SK-N-SH treated with all-trans-retinoic acid at 6 μM for 48 hours (cell line): ENCODE measurements around the gene CEP128.
"Not testable (repeated sequence)": the region's sequence is repeated elsewhere in the genome, so short reads cannot be mapped to it uniquely, and the experiment has no call there.

Experiments
- ATAC-seq: fragments of 200-7000 bp; cut with Tn5 transposase; 3 replicates; pipeline ENCODE4 v1.9.1; 2020; ENCODE audit warnings: mild to moderate bottlenecking, moderate library complexity
- ARNTL ChIP-seq: fragments of 450-650 bp; formaldehyde crosslinking; IDR thresholded peaks from 2 replicates; pipeline ENCODE4 v1.5.0; 2020; ENCODE audit warnings: low read depth, mild to moderate bottlenecking, moderate library complexity, borderline replicate concordance
- CSDC2 ChIP-seq: fragments of 250-450 bp; sonication (Bioruptor Pico); IDR thresholded peaks from 2 replicates; pipeline ENCODE4 v1.5.0; 2020; ENCODE audit warnings: mild to moderate bottlenecking, moderate library complexity
- ISL1 ChIP-seq: fragments of 250-450 bp; sonication (Bioruptor Pico); IDR thresholded peaks from 2 replicates; pipeline ENCODE4 v2.1.2; 2022; ENCODE audit warnings: mild to moderate bottlenecking, moderate library complexity
- PPARA ChIP-seq: fragments of 250-450 bp; sonication (Bioruptor Pico); IDR thresholded peaks from 2 replicates; pipeline ENCODE4 v1.5.0; 2020; ENCODE audit warnings: mild to moderate bottlenecking, borderline replicate concordance
- RARB ChIP-seq: fragments of 250-450 bp; sonication (Bioruptor Pico); IDR thresholded peaks from 2 replicates; pipeline ENCODE4 v1.8.0; 2021; ENCODE audit warnings: mild to moderate bottlenecking, moderate library complexity
- TCF4 ChIP-seq: fragments of 250-450 bp; sonication (Bioruptor Pico); IDR thresholded peaks from 2 replicates; pipeline ENCODE4 v1.8.0; 2021; ENCODE audit warnings: mild to moderate bottlenecking, moderate library complexity, borderline replicate concordance
- TOX ChIP-seq: fragments of 250-450 bp; sonication (Bioruptor Pico); IDR thresholded peaks from 2 replicates; pipeline ENCODE4 v1.8.0; 2021; ENCODE audit warnings: mild to moderate bottlenecking, moderate library complexity, borderline replicate concordance
- ZC3H10 ChIP-seq: fragments of 250-450 bp; sonication (Bioruptor Pico); IDR thresholded peaks from 2 replicates; pipeline ENCODE4 v1.5.1; 2021; ENCODE audit warnings: mild to moderate bottlenecking, moderate library complexity
- ZFP3 ChIP-seq: fragments of 250-450 bp; sonication (Bioruptor Pico); IDR thresholded peaks from 2 replicates; pipeline ENCODE4 v1.5.0; 2020; ENCODE audit warnings: mild to moderate bottlenecking, moderate library complexity
- ZFP30 ChIP-seq: fragments of 450-650 bp; formaldehyde crosslinking; IDR thresholded peaks from 2 replicates; pipeline ENCODE4 v1.5.0; 2022; ENCODE audit warnings: mild to moderate bottlenecking, moderate library complexity
- ZNF70 ChIP-seq: fragments of 450-650 bp; formaldehyde crosslinking; IDR thresholded peaks from 2 replicates; pipeline ENCODE4 v1.5.0; 2020; ENCODE audit warnings: mild to moderate bottlenecking, moderate library complexity
- ZNF8 ChIP-seq: fragments of 450-650 bp; formaldehyde crosslinking; IDR thresholded peaks from 2 replicates; pipeline ENCODE4 v1.5.0; 2020; ENCODE audit warnings: mild to moderate bottlenecking, moderate library complexity
- TF ChIP-seq, protein P1 (sequence below): fragments of 250-450 bp; sonication (Bioruptor Pico); IDR thresholded peaks from 2 replicates; pipeline ENCODE4 v1.5.0; 2020; ENCODE audit warnings: mild to moderate bottlenecking, moderate library complexity
- TF ChIP-seq, protein P2 (sequence below): fragments of 250-450 bp; sonication (Bioruptor Pico); IDR thresholded peaks from 2 replicates; pipeline ENCODE4 v1.5.1; 2020; ENCODE audit warnings: low read depth, mild to moderate bottlenecking, moderate library complexity
- TF ChIP-seq, protein P3 (sequence below): fragments of 250-450 bp; sonication (Bioruptor Pico); IDR thresholded peaks from 2 replicates; pipeline ENCODE4 v1.5.1; 2021; ENCODE audit warnings: mild to moderate bottlenecking, moderate library complexity
- TF ChIP-seq, protein P4 (sequence below): fragments of 250-450 bp; sonication (Bioruptor Pico); IDR thresholded peaks from 2 replicates; pipeline ENCODE4 v1.8.0; 2021; ENCODE audit warnings: low read depth, mild to moderate bottlenecking, moderate library complexity, borderline replicate concordance

Gene CEP128

DNA sequence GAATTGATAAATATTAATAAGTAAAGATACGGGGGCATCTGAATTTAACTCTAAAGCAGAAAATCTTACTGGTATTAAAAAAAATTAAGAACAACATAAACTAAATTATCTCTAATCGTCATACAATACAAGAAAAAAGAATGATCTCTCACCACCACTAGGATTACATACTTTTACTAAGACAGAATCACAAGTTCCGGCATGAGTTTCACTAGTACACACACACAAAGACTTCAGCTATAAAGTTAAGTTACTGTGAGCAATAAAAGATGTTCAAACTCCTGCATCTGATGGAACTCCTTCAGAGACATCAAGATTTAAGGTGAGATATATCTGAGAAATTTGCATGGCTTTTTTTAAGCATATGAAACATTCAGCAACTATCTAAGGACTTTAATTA lies 21.9 kb downstream of the CEP128 start:
- TF ChIP-seq ZC3H10 (CRISPR knock-in tag) = no peak
- TF ChIP-seq, protein P1, sequence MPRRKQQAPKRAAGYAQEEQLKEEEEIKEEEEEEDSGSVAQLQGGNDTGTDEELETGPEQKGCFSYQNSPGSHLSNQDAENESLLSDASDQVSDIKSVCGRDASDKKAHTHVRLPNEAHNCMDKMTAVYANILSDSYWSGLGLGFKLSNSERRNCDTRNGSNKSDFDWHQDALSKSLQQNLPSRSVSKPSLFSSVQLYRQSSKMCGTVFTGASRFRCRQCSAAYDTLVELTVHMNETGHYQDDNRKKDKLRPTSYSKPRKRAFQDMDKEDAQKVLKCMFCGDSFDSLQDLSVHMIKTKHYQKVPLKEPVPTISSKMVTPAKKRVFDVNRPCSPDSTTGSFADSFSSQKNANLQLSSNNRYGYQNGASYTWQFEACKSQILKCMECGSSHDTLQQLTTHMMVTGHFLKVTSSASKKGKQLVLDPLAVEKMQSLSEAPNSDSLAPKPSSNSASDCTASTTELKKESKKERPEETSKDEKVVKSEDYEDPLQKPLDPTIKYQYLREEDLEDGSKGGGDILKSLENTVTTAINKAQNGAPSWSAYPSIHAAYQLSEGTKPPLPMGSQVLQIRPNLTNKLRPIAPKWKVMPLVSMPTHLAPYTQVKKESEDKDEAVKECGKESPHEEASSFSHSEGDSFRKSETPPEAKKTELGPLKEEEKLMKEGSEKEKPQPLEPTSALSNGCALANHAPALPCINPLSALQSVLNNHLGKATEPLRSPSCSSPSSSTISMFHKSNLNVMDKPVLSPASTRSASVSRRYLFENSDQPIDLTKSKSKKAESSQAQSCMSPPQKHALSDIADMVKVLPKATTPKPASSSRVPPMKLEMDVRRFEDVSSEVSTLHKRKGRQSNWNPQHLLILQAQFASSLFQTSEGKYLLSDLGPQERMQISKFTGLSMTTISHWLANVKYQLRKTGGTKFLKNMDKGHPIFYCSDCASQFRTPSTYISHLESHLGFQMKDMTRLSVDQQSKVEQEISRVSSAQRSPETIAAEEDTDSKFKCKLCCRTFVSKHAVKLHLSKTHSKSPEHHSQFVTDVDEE (CRISPR knock-in tag) = no peak
- no peak for TF ChIP-seq TCF4 (CRISPR knock-in tag)
- no peak for TF ChIP-seq PPARA (CRISPR knock-in tag)
- TF ChIP-seq ZNF70 = no peak
- TF ChIP-seq, protein P2, sequence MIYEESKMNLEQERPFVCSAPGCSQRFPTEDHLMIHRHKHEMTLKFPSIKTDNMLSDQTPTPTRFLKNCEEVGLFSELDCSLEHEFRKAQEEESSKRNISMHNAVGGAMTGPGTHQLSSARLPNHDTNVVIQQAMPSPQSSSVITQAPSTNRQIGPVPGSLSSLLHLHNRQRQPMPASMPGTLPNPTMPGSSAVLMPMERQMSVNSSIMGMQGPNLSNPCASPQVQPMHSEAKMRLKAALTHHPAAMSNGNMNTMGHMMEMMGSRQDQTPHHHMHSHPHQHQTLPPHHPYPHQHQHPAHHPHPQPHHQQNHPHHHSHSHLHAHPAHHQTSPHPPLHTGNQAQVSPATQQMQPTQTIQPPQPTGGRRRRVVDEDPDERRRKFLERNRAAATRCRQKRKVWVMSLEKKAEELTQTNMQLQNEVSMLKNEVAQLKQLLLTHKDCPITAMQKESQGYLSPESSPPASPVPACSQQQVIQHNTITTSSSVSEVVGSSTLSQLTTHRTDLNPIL (CRISPR knock-in tag) = no peak
- TF ChIP-seq ZFP3 (CRISPR knock-in tag) = no peak
- TF ChIP-seq ARNTL (CRISPR knock-in tag) = no peak
- TF ChIP-seq, protein P3, sequence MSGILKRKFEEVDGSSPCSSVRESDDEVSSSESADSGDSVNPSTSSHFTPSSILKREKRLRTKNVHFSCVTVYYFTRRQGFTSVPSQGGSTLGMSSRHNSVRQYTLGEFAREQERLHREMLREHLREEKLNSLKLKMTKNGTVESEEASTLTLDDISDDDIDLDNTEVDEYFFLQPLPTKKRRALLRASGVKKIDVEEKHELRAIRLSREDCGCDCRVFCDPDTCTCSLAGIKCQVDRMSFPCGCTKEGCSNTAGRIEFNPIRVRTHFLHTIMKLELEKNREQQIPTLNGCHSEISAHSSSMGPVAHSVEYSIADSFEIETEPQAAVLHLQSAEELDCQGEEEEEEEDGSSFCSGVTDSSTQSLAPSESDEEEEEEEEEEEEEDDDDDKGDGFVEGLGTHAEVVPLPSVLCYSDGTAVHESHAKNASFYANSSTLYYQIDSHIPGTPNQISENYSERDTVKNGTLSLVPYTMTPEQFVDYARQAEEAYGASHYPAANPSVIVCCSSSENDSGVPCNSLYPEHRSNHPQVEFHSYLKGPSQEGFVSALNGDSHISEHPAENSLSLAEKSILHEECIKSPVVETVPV (CRISPR knock-in tag) = no peak
- TF ChIP-seq, protein P4, sequence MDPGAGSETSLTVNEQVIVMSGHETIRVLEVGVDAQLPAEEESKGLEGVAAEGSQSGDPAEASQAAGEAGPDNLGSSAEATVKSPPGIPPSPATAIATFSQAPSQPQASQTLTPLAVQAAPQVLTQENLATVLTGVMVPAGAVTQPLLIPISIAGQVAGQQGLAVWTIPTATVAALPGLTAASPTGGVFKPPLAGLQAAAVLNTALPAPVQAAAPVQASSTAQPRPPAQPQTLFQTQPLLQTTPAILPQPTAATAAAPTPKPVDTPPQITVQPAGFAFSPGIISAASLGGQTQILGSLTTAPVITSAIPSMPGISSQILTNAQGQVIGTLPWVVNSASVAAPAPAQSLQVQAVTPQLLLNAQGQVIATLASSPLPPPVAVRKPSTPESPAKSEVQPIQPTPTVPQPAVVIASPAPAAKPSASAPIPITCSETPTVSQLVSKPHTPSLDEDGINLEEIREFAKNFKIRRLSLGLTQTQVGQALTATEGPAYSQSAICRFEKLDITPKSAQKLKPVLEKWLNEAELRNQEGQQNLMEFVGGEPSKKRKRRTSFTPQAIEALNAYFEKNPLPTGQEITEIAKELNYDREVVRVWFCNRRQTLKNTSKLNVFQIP = no peak
- no peak for TF ChIP-seq ZFP30 (CRISPR knock-in tag)
- ATAC-seq = no peak

DNA sequence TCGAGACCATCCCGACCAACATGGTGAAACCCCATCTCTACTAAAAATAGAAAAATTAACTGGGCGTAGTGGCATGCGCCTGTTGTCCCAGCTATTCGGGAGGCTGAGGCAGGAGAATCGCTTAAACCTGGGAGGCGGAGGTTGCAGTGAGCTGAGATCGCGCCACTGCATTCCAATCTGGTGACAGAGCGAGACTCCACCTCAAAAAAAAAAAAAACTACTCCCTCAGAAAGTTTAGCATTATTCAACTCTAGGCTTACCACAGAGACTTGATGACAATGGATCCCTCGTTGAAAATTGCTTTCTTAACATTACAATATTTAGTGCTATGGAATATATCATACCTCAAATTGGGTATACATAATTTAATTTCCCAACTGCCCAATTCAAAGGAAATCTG lies 29.5 kb downstream of the CEP128 start:
- ATAC-seq = not testable (repeated sequence)

DNA sequence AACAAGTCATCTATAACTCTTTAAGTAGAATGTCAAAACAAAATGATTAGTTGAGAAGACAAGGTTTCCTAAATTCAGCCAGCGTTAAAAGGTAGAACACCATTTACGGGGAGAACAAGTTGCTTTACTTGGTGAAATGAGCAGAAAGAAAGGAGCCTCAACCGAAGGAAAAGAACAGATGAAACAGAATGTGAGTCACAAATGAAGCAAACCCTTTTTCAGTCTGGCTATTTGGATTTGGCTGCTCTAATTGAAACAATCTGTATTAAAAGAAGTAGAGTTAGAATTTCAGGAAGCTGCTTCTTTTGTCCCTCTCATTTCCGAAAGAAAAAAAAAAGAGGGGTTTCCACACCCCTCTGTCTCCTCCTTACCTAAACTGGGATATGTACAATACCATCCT lies 34.6 kb downstream of the CEP128 start:
- TF ChIP-seq ZNF8 (no peak), ZNF70 (no peak), ISL1 (CRISPR knock-in tag) (no peak), ARNTL (CRISPR knock-in tag) (no peak), RARB (no peak), ZFP30 (CRISPR knock-in tag) (no peak), TOX (CRISPR knock-in tag) (no peak), CSDC2 (CRISPR knock-in tag) (no peak)
- TF ChIP-seq, protein P1 (CRISPR knock-in tag) = no peak
- TF ChIP-seq, protein P3 (CRISPR knock-in tag) = no peak
- TF ChIP-seq, protein P4 = no peak
- peak; percentile 66 for ATAC-seq
